DND-41 (cell line): Measurements from ENCODE around the gene TNRC6A.

Experiments used
- ATAC-seq: fragments of 200-7000 bp; cut with Tn5 transposase; 3 replicates; pipeline ENCODE4 v1.9.1; 2021; ENCODE audit warnings: low read depth; ENCODE audit not compliant: insufficient read depth
- DNase-seq: peaks from one replicate; pipeline ENCODE4 v3.0.0-alpha.2; 2020
- H2AFZ ChIP-seq: 2 replicates; pipeline ENCODE4 v1.6.0; 2012; ENCODE audit warnings: low read depth, low read length
- H3K27ac ChIP-seq: 2 replicates; pipeline ENCODE4 v1.5.1; 2012; ENCODE audit warnings: low read length, inconsistent platforms
- H3K27me3 ChIP-seq: fragments of 200-600 bp; sonication (generic); 2 replicates; pipeline ENCODE4 v1.6.0; 2012; ENCODE audit warnings: low read length, mild to moderate bottlenecking, inconsistent platforms; ENCODE audit not compliant: insufficient read depth, poor library complexity
- H3K36me3 ChIP-seq: 2 replicates; pipeline ENCODE4 v1.5.1; 2012; ENCODE audit warnings: low read length, inconsistent platforms; ENCODE audit not compliant: insufficient read depth
- H3K4me1 ChIP-seq: 2 replicates; pipeline ENCODE4 v1.5.1; 2012; ENCODE audit warnings: mild to moderate bottlenecking, low read length; ENCODE audit not compliant: insufficient read depth
- H3K4me2 ChIP-seq: 2 replicates; pipeline ENCODE4 v1.6.0; 2012; ENCODE audit warnings: mild to moderate bottlenecking, moderate library complexity, low read length, inconsistent platforms; ENCODE audit not compliant: insufficient read depth
- H3K4me3 ChIP-seq, 2 experiments: fragments of 200-600 bp in 1 of 2; shearing (Covaris generic) in 1 of 2; 2 replicates each; pipeline ENCODE4 v1.5.1; 2012 to 2016; ENCODE audit warnings: inconsistent platforms in 2 of 2, low read length in 2 of 2, mild to moderate bottlenecking in 2 of 2, low read depth in 1 of 2, moderate library complexity in 1 of 2
- H3K79me2 ChIP-seq: 2 replicates; pipeline ENCODE4 v1.6.0; 2012; ENCODE audit warnings: low read length, inconsistent platforms; ENCODE audit not compliant: insufficient read depth
- H3K9ac ChIP-seq: 2 replicates; pipeline ENCODE4 v1.6.0; 2012; ENCODE audit warnings: low read depth, mild to moderate bottlenecking, inconsistent platforms, low read length, moderate library complexity
- H3K9me3 ChIP-seq: 2 replicates; pipeline ENCODE4 v1.5.1; 2012; ENCODE audit warnings: low read length, moderate library complexity, mild to moderate bottlenecking, inconsistent platforms; ENCODE audit not compliant: insufficient read depth, severe bottlenecking
- H4K20me1 ChIP-seq: 2 replicates; pipeline ENCODE4 v1.6.0; 2012; ENCODE audit warnings: low read length; ENCODE audit not compliant: insufficient read depth
- CTCF ChIP-seq: IDR thresholded peaks from 2 replicates; pipeline ENCODE4 v1.5.1; 2012; ENCODE audit warnings: borderline replicate concordance, low read length, moderate library complexity, mild to moderate bottlenecking; ENCODE audit not compliant: poor library complexity, severe bottlenecking; ENCODE audit errors: extremely low read depth
- EZH2 ChIP-seq: IDR thresholded peaks from 3 replicates; pipeline ENCODE4 v1.6.1; 2012; ENCODE audit warnings: borderline replicate concordance, low read depth, mild to moderate bottlenecking, moderate library complexity, low read length, inconsistent platforms; ENCODE audit not compliant: severe bottlenecking

The TNRC6A gene

GRCh38 chr16:24729243-24729950 lies at the start of gene TNRC6A:
Gene TNRC6A, plus strand, starts transcription at chr16:24729651. Its CDS starts 191 bp downstream, at chr16:24729842.
- Histone ChIP-seq H3K4me2 (peak within 1 kb of the TSS; percentile 92), H3K9me3 (no peaks in the 10 kb centered on the region), H3K9ac (peak within 1 kb of the TSS; percentile 82), H3K36me3 (peaks cover 22% of the 10 kb centered on the region), H3K79me2 (peaks cover 57% of the 10 kb centered on the region), H3K27me3 (peaks cover 9% of the 10 kb centered on the region), H3K4me1 (peaks cover 37% of the 10 kb centered on the region), H4K20me1 (peaks cover 23% of the 10 kb centered on the region; the same call in 1 of the 2 replicates), H3K4me3 (peak within 1 kb of the TSS; percentile 95 to 97), H3K27ac (peak within 1 kb of the TSS; percentile 86), H2AFZ (peak within 1 kb of the TSS; percentile 97)
- DNase-seq, result peak; percentile 81
- peak; percentile 79 for ATAC-seq
- no peak for TF ChIP-seq EZH2
- TF ChIP-seq CTCF, result no peak

- H3K79me2 ChIP-seq, result no peaks in the 10 kb centered on the region
- no peak overlapping the region for H2AFZ ChIP-seq
- H3K27ac ChIP-seq, result no peak overlapping the region
- no peak overlapping the region for H3K9ac ChIP-seq
- H4K20me1 ChIP-seq, result no peaks in the 10 kb centered on the region
- H3K27me3 ChIP-seq, result no peaks in the 10 kb centered on the region
- H3K4me3 ChIP-seq, result no peak overlapping the region
- no peaks in the 10 kb centered on the region for H3K4me1 ChIP-seq
- no peak for TF ChIP-seq EZH2
- TF ChIP-seq CTCF, result no peak
- ATAC-seq (no peak), DNase-seq (no peak)
- H3K4me2 ChIP-seq, result no peak overlapping the region
- no peaks in the 10 kb centered on the region for H3K36me3 ChIP-seq
- no peaks in the 10 kb centered on the region for H3K9me3 ChIP-seq
Observed at GRCh38 chr16:24681793-24682192, 47.7 kb upstream of the TNRC6A start.

GRCh38 chr16:24683250-24683649 lies 46.2 kb upstream of the TNRC6A start:
- DNase-seq, result no peak
- H3K79me2 ChIP-seq, result no peaks in the 10 kb centered on the region
- H3K36me3 ChIP-seq, result no peaks in the 10 kb centered on the region
- no peak for ATAC-seq
- H3K27me3 ChIP-seq, result no peaks in the 10 kb centered on the region
- no peaks in the 10 kb centered on the region for H4K20me1 ChIP-seq
- no peak overlapping the region for H3K9ac ChIP-seq
- no peaks in the 10 kb centered on the region for H3K4me1 ChIP-seq
- H3K9me3 ChIP-seq, result no peaks in the 10 kb centered on the region
- H3K4me2 ChIP-seq, result no peak overlapping the region
- H3K4me3 ChIP-seq, result no peak overlapping the region
- H3K27ac ChIP-seq, result no peak overlapping the region
- H2AFZ ChIP-seq, result no peak overlapping the region
- TF ChIP-seq CTCF (no peak), EZH2 (no peak)
